ENCODE results near the gene LRRC61.
A peak's percentile ranks its signal among the peaks of the same experiment; 100 is the strongest.
"Not testable (repeated sequence)": the region's sequence is repeated elsewhere in the genome, so short reads cannot be mapped to it uniquely, and the experiment has no call there.

The LRRC61 gene

GRCh38 chr7:150308575-150308974 lies 14.6 kb upstream of the LRRC61 start:
- DNase-seq: no peak

GRCh38 chr7:150311146-150311545 lies 12.0 kb upstream of the LRRC61 start:
- no peak for DNase-seq

- no peak for DNase-seq
Observed at GRCh38 chr7:150311711-150312110, 11.4 kb upstream of the LRRC61 start.

- not testable (repeated sequence) for DNase-seq
Observed at GRCh38 chr7:150312649-150313366, 10.3 kb upstream of the LRRC61 start.

- no peak for DNase-seq
Observed at GRCh38 chr7:150313367-150313809, 9.8 kb upstream of the LRRC61 start.

GRCh38 chr7:150313870-150314269 lies 9.3 kb upstream of the LRRC61 start:
- DNase-seq: no peak

GRCh38 chr7:150314639-150315239 lies 8.4 kb upstream of the LRRC61 start:
- no peak for DNase-seq

GRCh38 chr7:150316987-150317386 lies 6.2 kb upstream of the LRRC61 start:
- DNase-seq: not testable (repeated sequence)

GRCh38 chr7:150317748-150318444 lies 5.3 kb upstream of the LRRC61 start:
- DNase-seq: no peak

- no peak for DNase-seq
Observed at GRCh38 chr7:150321788-150322113, 1.4 kb upstream of the LRRC61 start.

- no peak for DNase-seq
Observed at GRCh38 chr7:150322114-150322832, 882 bp upstream of the LRRC61 start.

- DNase-seq: no peak
Observed at GRCh38 chr7:150323682-150324372, 672 bp downstream of the LRRC61 start.

GRCh38 chr7:150324373-150324961 lies 1.3 kb downstream of the LRRC61 start:
- DNase-seq: no peak

- no peak for DNase-seq
Observed at GRCh38 chr7:150325110-150325611, 2.0 kb downstream of the LRRC61 start.

GRCh38 chr7:150325901-150326300 lies 2.7 kb downstream of the LRRC61 start:
- no peak for DNase-seq

GRCh38 chr7:150326657-150327268 lies 3.6 kb downstream of the LRRC61 start:
- DNase-seq: no peak

- DNase-seq: no peak
Observed at GRCh38 chr7:150327308-150327707, 4.2 kb downstream of the LRRC61 start.

GRCh38 chr7:150329331-150330120 lies 6.4 kb downstream of the LRRC61 start:
- peak; percentile 82 for DNase-seq

GRCh38 chr7:150330211-150330885 lies 7.2 kb downstream of the LRRC61 start:
- peak; percentile 69 for DNase-seq
